Esophagus muscularis mucosa (tissue), 4 donors: Measurements from ENCODE around the gene CLIP1. TPM values are rescaled to one million over a fixed set of nuclear protein-coding genes. Genes with fewer than 3 reads are reported as not detected.
A peak's percentile ranks its signal among the peaks of the same experiment; 100 is the strongest.

Experiments
- DNase-seq: peaks from one replicate; pipeline ENCODE4 v3.0.0-alpha.2; 2017; ENCODE audit errors: extremely low spot score
- H3K27ac ChIP-seq, 4 donors: fragments of 200-600 bp; sonication (generic); replicated peaks in 1 of 4; 1 replicate in 3 of 4; 2 replicates in 1 of 4; pipeline ENCODE4 v1.5.1; 2016 to 2019; ENCODE audit warnings: mild to moderate bottlenecking in 1 of 4
- H3K27me3 ChIP-seq, 4 donors: fragments of 200-600 bp; sonication (generic); one replicate each; pipeline versions ENCODE4 v1.5.1 to v1.6.0; 2016 to 2019
- H3K36me3 ChIP-seq, 4 donors: fragments of 200-600 bp; sonication (generic); one replicate each; pipeline ENCODE4 v1.5.1; 2016 to 2019
- H3K4me1 ChIP-seq, 4 donors: fragments of 200-600 bp; sonication (generic); one replicate each; pipeline ENCODE4 v1.5.1; 2016 to 2019
- H3K4me3 ChIP-seq, 4 donors: fragments of 200-600 bp; sonication (generic); 1 replicate in 2 of 4; 2 replicates in 2 of 4; pipeline ENCODE4 v1.5.1; 2016 to 2019; ENCODE audit warnings: mild to moderate bottlenecking in 4 of 4, moderate library complexity in 1 of 4
- H3K9me3 ChIP-seq, 4 donors: fragments of 200-600 bp; sonication (generic); 1 replicate in 3 of 4; 2 replicates in 1 of 4; pipeline ENCODE4 v1.5.1; 2016 to 2019
- CTCF ChIP-seq, 3 experiments: fragments of 200-600 bp in 2 of 3; fragments of 450-650 bp in 1 of 3; sonication (generic) in 2 of 3; IDR thresholded peaks; one replicate each; pipeline ENCODE4 v1.5.1; 2017 to 2019; ENCODE audit warnings: antibody characterized with exemption in 3 of 3, mild to moderate bottlenecking in 2 of 3, moderate library complexity in 1 of 3
- EP300 ChIP-seq: sonication (generic); formaldehyde crosslinking; IDR thresholded peaks from one replicate; pipeline ENCODE4 v1.6.1; 2017; ENCODE audit warnings: antibody characterized with exemption
- POLR2A ChIP-seq: fragments of 450-650 bp; IDR thresholded peaks from one replicate; pipeline ENCODE4 v1.6.1; 2017; ENCODE audit warnings: antibody characterized with exemption, moderate library complexity, mild to moderate bottlenecking, low read depth
- POLR2AphosphoS5 ChIP-seq, 2 donors: sonication (generic); formaldehyde crosslinking; IDR thresholded peaks; one replicate each; pipeline ENCODE4 v1.6.1; 2017; ENCODE audit warnings: antibody characterized with exemption in 2 of 2
- WGBS: methylation state at CpG from one replicate; pipeline ENCODE4 v1.1.5; 2018; 5-methylcytosine and 5-hydroxymethylcytosine counted together
- intact Hi-C: fragments of 100-400 bp; cut with DNase I; formaldehyde crosslinking; loops from one replicate; pipeline ENCODE4 v1.15.1; 2023
- total RNA-seq, 4 donors: library from RNA; depleted of rRNA; stranded (reverse); fragments of >200 nt; gene quantifications; one replicate each; pipeline versions ENCODE4 v1.1.0 to v1.2.1, GENCODE V29; 2016

CLIP1 gene
- total RNA-seq, 4 donors from 2014 or later: 234 to 263 (median 250) TPM

- intact Hi-C loops: no loop called here
- no peaks in the 10 kb centered on the region for H3K27me3 ChIP-seq
- DNase-seq: no peak
- H3K27ac ChIP-seq: no peak overlapping the region
- 92% methylated on average over 14 of the region's 14 CpGs for WGBS
- H3K4me1 ChIP-seq: peaks cover 0 to 12% (median 7%) of the 10 kb centered on the region in 4 donors
- H3K36me3 ChIP-seq: peaks cover 12 to 87% (median 70%) of the 10 kb centered on the region in 4 donors
- TF ChIP-seq CTCF (IDR thresholded peaks at IDR 0.05) (no peak), POLR2AphosphoS5 (IDR thresholded peaks at IDR 0.05) (no peak), EP300 (no peak), POLR2A (no peak)
- no peak overlapping the region for H3K4me3 ChIP-seq
- no peaks in the 10 kb centered on the region for H3K9me3 ChIP-seq
Measured at GRCh38 chr12:122298071-122298748, 124.3 kb downstream of the CLIP1 start.

GRCh38 chr12:122297494-122297893 lies 125.0 kb downstream of the CLIP1 start:
- peak; percentile 19 for DNase-seq
- intact Hi-C loops: no loop called here
- Histone ChIP-seq H3K27me3 (no peaks in the 10 kb centered on the region), H3K36me3 (peaks cover 12 to 86% (median 64%) of the 10 kb centered on the region in 4 donors), H3K27ac (no peak overlapping the region), H3K4me3 (no peak overlapping the region), H3K9me3 (no peaks in the 10 kb centered on the region), H3K4me1 (peaks cover 0 to 12% (median 7%) of the 10 kb centered on the region in 4 donors)
- 91% methylated on average over 9 of the region's 9 CpGs for WGBS
- TF ChIP-seq POLR2A: no peak
- TF ChIP-seq EP300: no peak
- TF ChIP-seq POLR2AphosphoS5 (IDR thresholded peaks at IDR 0.05): no peak
- no peak for TF ChIP-seq CTCF (IDR thresholded peaks at IDR 0.05)

- intact Hi-C loops: no loop called here
- Histone ChIP-seq H3K9me3 (no peaks in the 10 kb centered on the region), H3K4me1 (peaks cover 0 to 4% (median 2%) of the 10 kb centered on the region in 4 donors), H3K4me3 (no peak overlapping the region), H3K27me3 (no peaks in the 10 kb centered on the region), H3K27ac (no peak overlapping the region), H3K36me3 (peaks cover 12 to 89% (median 66%) of the 10 kb centered on the region in 4 donors)
- no peak for DNase-seq
- TF ChIP-seq POLR2AphosphoS5 (IDR thresholded peaks at IDR 0.05) (no peak), POLR2A (no peak), EP300 (no peak), CTCF (IDR thresholded peaks at IDR 0.05) (no peak)
Measured at GRCh38 chr12:122295877-122296276, 126.6 kb downstream of the CLIP1 start.

- TF ChIP-seq EP300 (no peak), POLR2A (no peak), POLR2AphosphoS5 (IDR thresholded peaks at IDR 0.05) (no peak), CTCF (IDR thresholded peaks at IDR 0.05) (no peak)
- intact Hi-C loops: no loop called here
- H3K36me3 ChIP-seq: peaks cover 22 to 90% (median 63%) of the 10 kb centered on the region in 4 donors
- no peaks in the 10 kb centered on the region for H3K9me3 ChIP-seq
- no peak for DNase-seq
- no peaks in the 10 kb centered on the region for H3K27me3 ChIP-seq
- no peak overlapping the region for H3K4me3 ChIP-seq
- no peaks in the 10 kb centered on the region for H3K4me1 ChIP-seq
- no peak overlapping the region for H3K27ac ChIP-seq
- WGBS: 98% methylated on average over 3 of the region's 3 CpGs
Measured at GRCh38 chr12:122293081-122293480, 129.4 kb downstream of the CLIP1 start.

- no peak overlapping the region for H3K4me3 ChIP-seq
- intact Hi-C loops: no loop called here
- H3K27me3 ChIP-seq: no peaks in the 10 kb centered on the region
- H3K9me3 ChIP-seq: no peaks in the 10 kb centered on the region
- TF ChIP-seq EP300: no peak
- no peak for TF ChIP-seq CTCF (IDR thresholded peaks at IDR 0.05)
- WGBS: 96% methylated on average over 8 of the region's 8 CpGs
- peaks cover 36 to 90% (median 63%) of the 10 kb centered on the region in 4 donors for H3K36me3 ChIP-seq
- no peak for DNase-seq
- no peaks in the 10 kb centered on the region for H3K4me1 ChIP-seq
- H3K27ac ChIP-seq: no peak overlapping the region
Measured at GRCh38 chr12:122291431-122291830, 131.0 kb downstream of the CLIP1 start.
